Parathyroid adenoma (tissue), 2 donors: ENCODE data around the gene TGFB1.

Experiments used
- H2AFZ ChIP-seq: fragments of 300-600 bp; sonication (generic); one replicate; pipeline ENCODE4 v1.7.0; 2017; ENCODE audit warnings: antibody characterized with exemption, mild to moderate bottlenecking
- H3K27ac ChIP-seq: fragments of 300-600 bp; sonication (generic); one replicate; pipeline ENCODE4 v1.7.0; 2017
- H3K27me3 ChIP-seq: fragments of 300-600 bp; sonication (generic); one replicate; pipeline ENCODE4 v1.7.0; 2017; ENCODE audit warnings: low read length; ENCODE audit not compliant: control insufficient read depth, insufficient read depth
- H3K36me3 ChIP-seq: fragments of 300-600 bp; sonication (generic); one replicate; pipeline ENCODE4 v1.7.0; 2017; ENCODE audit warnings: low read length; ENCODE audit not compliant: control insufficient read depth, insufficient read depth
- H3K4me1 ChIP-seq: fragments of 300-600 bp; sonication (generic); one replicate; pipeline ENCODE4 v1.7.0; 2017; ENCODE audit warnings: control low read depth
- H3K4me2 ChIP-seq: fragments of 300-600 bp; sonication (generic); one replicate; pipeline ENCODE4 v1.7.0; 2017; ENCODE audit warnings: low read length
- H3K4me3 ChIP-seq: fragments of 300-600 bp; sonication (generic); one replicate; pipeline ENCODE4 v1.7.0; 2017; ENCODE audit warnings: low read depth, low read length
- H3K79me2 ChIP-seq: fragments of 300-600 bp; sonication (generic); one replicate; pipeline ENCODE4 v1.7.0; 2017; ENCODE audit warnings: control low read depth
- H3K9ac ChIP-seq: fragments of 300-600 bp; sonication (generic); one replicate; pipeline ENCODE4 v1.7.0; 2017; ENCODE audit warnings: mild to moderate bottlenecking
- H3K9me3 ChIP-seq: fragments of 300-600 bp; sonication (generic); one replicate; pipeline ENCODE4 v1.7.0; 2017; ENCODE audit warnings: low read length; ENCODE audit not compliant: control insufficient read depth
- CTCF ChIP-seq: fragments of 300-600 bp; sonication (generic); IDR thresholded peaks from one replicate; pipeline ENCODE4 v1.7.0; 2017; ENCODE audit warnings: antibody characterized with exemption, mild to moderate bottlenecking
- donor health status: primary hyperparathyroidism.

Gene TGFB1

GRCh38 chr19:41299046-41299754 is 54.5 kb downstream of the TGFB1 start:
- no peak overlapping the region for H3K9ac ChIP-seq
- H3K79me2 ChIP-seq, result peaks cover 14% of the 10 kb centered on the region
- peaks cover 30% of the 10 kb centered on the region for H3K4me1 ChIP-seq
- no peak for TF ChIP-seq CTCF
- no peak overlapping the region for H3K4me2 ChIP-seq
- no peak overlapping the region for H2AFZ ChIP-seq
- no peak overlapping the region for H3K4me3 ChIP-seq
- H3K27ac ChIP-seq, result peak overlapping the region; percentile 65
- no peaks in the 10 kb centered on the region for H3K36me3 ChIP-seq
- H3K27me3 ChIP-seq, result no peaks in the 10 kb centered on the region
- no peaks in the 10 kb centered on the region for H3K9me3 ChIP-seq

- Histone ChIP-seq H3K4me1 (peaks cover 30% of the 10 kb centered on the region), H3K9ac (no peak overlapping the region), H3K27ac (peak overlapping the region; percentile 65), H3K27me3 (no peaks in the 10 kb centered on the region), H3K4me2 (no peak overlapping the region), H3K36me3 (no peaks in the 10 kb centered on the region), H3K79me2 (peaks cover 17% of the 10 kb centered on the region), H2AFZ (no peak overlapping the region), H3K9me3 (no peaks in the 10 kb centered on the region), H3K4me3 (no peak overlapping the region)
- TF ChIP-seq CTCF, result no peak
Measured at GRCh38 chr19:41298348-41298964, 55.3 kb downstream of the TGFB1 start.

- H3K27ac ChIP-seq, result peak overlapping the region; percentile 65
- TF ChIP-seq CTCF, result no peak
- peaks cover 30% of the 10 kb centered on the region for H3K4me1 ChIP-seq
- peaks cover 20% of the 10 kb centered on the region for H3K79me2 ChIP-seq
- no peaks in the 10 kb centered on the region for H3K36me3 ChIP-seq
- H3K9ac ChIP-seq, result no peak overlapping the region
- no peaks in the 10 kb centered on the region for H3K27me3 ChIP-seq
- H3K4me2 ChIP-seq, result no peak overlapping the region
- H3K4me3 ChIP-seq, result no peak overlapping the region
- H3K9me3 ChIP-seq, result no peaks in the 10 kb centered on the region
- H2AFZ ChIP-seq, result no peak overlapping the region
Measured at GRCh38 chr19:41297628-41298347, 55.9 kb downstream of the TGFB1 start.

- Histone ChIP-seq H3K4me1 (peaks cover 30% of the 10 kb centered on the region), H3K27ac (no peak overlapping the region), H3K9me3 (no peaks in the 10 kb centered on the region), H3K36me3 (no peaks in the 10 kb centered on the region), H3K9ac (no peak overlapping the region), H2AFZ (no peak overlapping the region), H3K4me3 (no peak overlapping the region), H3K79me2 (peaks cover 27% of the 10 kb centered on the region), H3K4me2 (no peak overlapping the region), H3K27me3 (no peaks in the 10 kb centered on the region)
- TF ChIP-seq CTCF, result no peak
Measured at GRCh38 chr19:41296433-41296871, 57.3 kb downstream of the TGFB1 start.
